Choroid plexus epithelial cell (primary cell): ENCODE results near the gene OR13J1.
"Not testable (repeated sequence)": the region's sequence is repeated elsewhere in the genome, so short reads cannot be mapped to it uniquely, and the experiment has no call there.

ENCODE experiments used
- DNase-seq: peaks from one replicate; pipeline ENCODE4 v3.0.0-alpha.2; 2010; ENCODE audit warnings: low read depth
- H3K4me3 ChIP-seq: 2 replicates; pipeline ENCODE4 v1.5.1; 2011; ENCODE audit warnings: low read depth, mild to moderate bottlenecking, control low read depth, low read length, moderate library complexity
- TF ChIP-seq, protein P1 (sequence below): conservative IDR thresholded peaks from 2 replicates; pipeline ENCODE4 v1.5.1; 2011; ENCODE audit warnings: low read depth, mild to moderate bottlenecking, control low read depth, inconsistent platforms, low read length, moderate library complexity

The OR13J1 gene

GRCh38 chr9:35870351-35870923 is at the start of gene OR13J1:
Gene OR13J1, minus strand, starts transcription at chr9:35870401. Its CDS starts 0 bp downstream, at chr9:35870401.
- no peak within 1 kb of the TSS for H3K4me3 ChIP-seq
- no peak for DNase-seq
- TF ChIP-seq, protein P1, sequence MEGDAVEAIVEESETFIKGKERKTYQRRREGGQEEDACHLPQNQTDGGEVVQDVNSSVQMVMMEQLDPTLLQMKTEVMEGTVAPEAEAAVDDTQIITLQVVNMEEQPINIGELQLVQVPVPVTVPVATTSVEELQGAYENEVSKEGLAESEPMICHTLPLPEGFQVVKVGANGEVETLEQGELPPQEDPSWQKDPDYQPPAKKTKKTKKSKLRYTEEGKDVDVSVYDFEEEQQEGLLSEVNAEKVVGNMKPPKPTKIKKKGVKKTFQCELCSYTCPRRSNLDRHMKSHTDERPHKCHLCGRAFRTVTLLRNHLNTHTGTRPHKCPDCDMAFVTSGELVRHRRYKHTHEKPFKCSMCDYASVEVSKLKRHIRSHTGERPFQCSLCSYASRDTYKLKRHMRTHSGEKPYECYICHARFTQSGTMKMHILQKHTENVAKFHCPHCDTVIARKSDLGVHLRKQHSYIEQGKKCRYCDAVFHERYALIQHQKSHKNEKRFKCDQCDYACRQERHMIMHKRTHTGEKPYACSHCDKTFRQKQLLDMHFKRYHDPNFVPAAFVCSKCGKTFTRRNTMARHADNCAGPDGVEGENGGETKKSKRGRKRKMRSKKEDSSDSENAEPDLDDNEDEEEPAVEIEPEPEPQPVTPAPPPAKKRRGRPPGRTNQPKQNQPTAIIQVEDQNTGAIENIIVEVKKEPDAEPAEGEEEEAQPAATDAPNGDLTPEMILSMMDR = no peak

DNA sequence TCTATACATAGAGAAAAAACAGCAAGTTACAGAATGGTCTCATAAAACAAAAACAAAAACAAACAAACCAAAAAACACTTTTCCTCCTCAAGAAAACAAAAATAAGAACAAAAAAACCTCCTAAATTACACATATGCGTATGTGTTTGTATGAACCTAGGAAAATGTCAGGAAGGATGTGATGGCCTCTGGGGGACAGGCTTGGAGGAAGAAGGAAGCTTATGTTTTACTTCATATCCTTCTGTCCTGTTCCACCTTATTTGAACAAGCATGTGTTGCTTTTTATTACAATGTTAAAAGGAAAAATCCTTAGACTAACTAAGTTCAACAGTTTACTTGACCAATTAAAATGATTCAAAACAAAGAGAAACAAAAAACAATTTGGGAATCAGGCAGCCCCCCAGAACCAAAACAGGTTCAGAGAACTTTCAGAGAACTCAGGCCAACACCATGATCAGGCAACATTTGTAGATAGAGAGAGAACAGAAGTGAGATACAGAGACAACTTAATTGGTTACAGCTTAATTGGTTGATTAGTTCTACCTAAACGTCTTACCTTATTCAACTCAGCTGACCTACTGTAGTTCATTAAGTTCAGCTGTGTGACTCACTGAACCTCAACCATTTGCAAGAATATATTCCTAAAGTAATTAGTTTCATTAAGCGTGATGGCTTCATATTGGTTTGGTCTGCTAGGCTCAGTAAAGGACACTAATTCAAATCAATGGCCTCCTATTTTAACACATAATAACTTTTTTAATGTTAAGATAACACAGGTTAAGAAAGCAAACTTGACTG is 49.2 kb upstream of the OR13J1 start:
- TF ChIP-seq, protein P1 = no peak
- H3K4me3 ChIP-seq = no peak overlapping the region
- DNase-seq = no peak

GRCh38 chr9:35918780-35919179 is 48.6 kb upstream of the OR13J1 start:
- TF ChIP-seq, protein P1 = no peak
- DNase-seq = no peak
- H3K4me3 ChIP-seq = no peak overlapping the region

DNA sequence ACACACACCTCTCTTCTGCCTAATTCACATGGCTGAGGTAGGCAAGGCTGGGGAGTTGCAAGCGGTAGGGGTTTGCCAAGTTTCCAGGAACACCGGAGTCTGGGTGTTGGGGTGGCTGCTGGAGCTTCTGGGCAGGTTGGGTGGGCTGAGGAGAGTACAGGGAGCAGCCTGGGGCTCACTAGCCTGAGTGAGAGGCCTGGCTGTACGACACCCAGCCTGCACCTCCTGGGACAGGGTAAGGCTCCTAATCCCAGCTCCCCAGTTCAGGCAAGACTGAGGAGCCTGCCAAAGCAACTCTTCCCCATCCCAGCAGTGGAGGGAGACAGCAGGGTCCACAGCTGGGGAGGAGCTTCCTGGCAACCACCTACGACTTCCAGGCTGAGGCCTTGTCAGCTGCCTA is 47.1 kb upstream of the OR13J1 start:
- no peak for DNase-seq
- TF ChIP-seq, protein P1 = no peak
- H3K4me3 ChIP-seq = no peak overlapping the region

- TF ChIP-seq, protein P1 = no peak
- DNase-seq = no peak
- H3K4me3 ChIP-seq = no peak overlapping the region
Measured at GRCh38 chr9:35915681-35916294, 45.6 kb upstream of the OR13J1 start.

GRCh38 chr9:35914301-35914807 is 44.2 kb upstream of the OR13J1 start:
- no peak overlapping the region for H3K4me3 ChIP-seq
- peak; percentile 26 for DNase-seq
- TF ChIP-seq, protein P1 = no peak

GRCh38 chr9:35913429-35913828 is 43.2 kb upstream of the OR13J1 start:
- H3K4me3 ChIP-seq, DNase-seq: not testable (repeated sequence)
